GM19467 (cell line): Measurements from ENCODE around the gene LIPI.
"Not testable (repeated sequence)": the region's sequence is repeated elsewhere in the genome, so short reads cannot be mapped to it uniquely, and the experiment has no call there.

ENCODE experiments used
- ATAC-seq: cut with Tn5 transposase; IDR thresholded peaks from one replicate; pipeline ENCODE4 v1.9.1; 2021; ENCODE audit warnings: mild to moderate bottlenecking, moderate library complexity; ENCODE audit not compliant: unreplicated experiment

The LIPI gene

GRCh38 chr21:14210738-14211137, at the start of gene LIPI:
LIPI (minus strand) TSS chr21:14210955; CDS start chr21:14210845, 110 bp downstream.
- ATAC-seq: no peak

- ATAC-seq: no peak
These were observed 49.5 kb upstream of the LIPI start for GRCh38 chr21:14260174-14260764.

- ATAC-seq: no peak
These were observed 49.0 kb upstream of the LIPI start for GRCh38 chr21:14259747-14260146.

- ATAC-seq: no peak
These were observed 40.6 kb upstream of the LIPI start for GRCh38 chr21:14251336-14251735.

GRCh38 chr21:14245711-14246110, 35.0 kb upstream of the LIPI start:
- no peak for ATAC-seq

- no peak for ATAC-seq
These were observed 34.2 kb upstream of the LIPI start for GRCh38 chr21:14244911-14245310.

- ATAC-seq: no peak
These were observed 33.1 kb upstream of the LIPI start for GRCh38 chr21:14243874-14244273.

GRCh38 chr21:14243461-14243860, 32.7 kb upstream of the LIPI start:
- no peak for ATAC-seq

GRCh38 chr21:14241297-14241696, 30.5 kb upstream of the LIPI start:
- no peak for ATAC-seq

GRCh38 chr21:14239281-14239680, 28.5 kb upstream of the LIPI start:
- ATAC-seq: no peak

GRCh38 chr21:14236180-14236579, 25.4 kb upstream of the LIPI start:
- ATAC-seq: no peak

- no peak for ATAC-seq
These were observed 24.3 kb upstream of the LIPI start for GRCh38 chr21:14235101-14235500.

GRCh38 chr21:14229399-14229798, 18.6 kb upstream of the LIPI start:
- no peak for ATAC-seq

GRCh38 chr21:14223365-14223764, 12.6 kb upstream of the LIPI start:
- ATAC-seq: no peak

GRCh38 chr21:14215971-14216641, 5.4 kb upstream of the LIPI start, which contains the start of gene RBM11:
RBM11 (plus strand) TSS chr21:14216157; CDS start chr21:14216187, 30 bp downstream.
- ATAC-seq: peak; percentile 92

- no peak for ATAC-seq
These were observed 2.4 kb upstream of the LIPI start for GRCh38 chr21:14213164-14213563.

GRCh38 chr21:14206222-14206621, 4.5 kb downstream of the LIPI start:
- no peak for ATAC-seq

- ATAC-seq: not testable (repeated sequence)
These were observed 44.1 kb downstream of the LIPI start for GRCh38 chr21:14166463-14167223.

- ATAC-seq: no peak
These were observed 66.8 kb downstream of the LIPI start for GRCh38 chr21:14143999-14144398.

GRCh38 chr21:14124266-14124665, 86.5 kb downstream of the LIPI start:
- ATAC-seq: no peak

- ATAC-seq: no peak
These were observed 89.0 kb downstream of the LIPI start for GRCh38 chr21:14121719-14122118.
